NCI-H2081 (cell line): ENCODE measurements around the gene SPAG16.

Experiments used
- DNase-seq, 2 experiments: peaks; one replicate each; lab custom pipeline; 2025; lab: John Stamatoyannopoulos, UW

The SPAG16 gene

GRCh38 chr2:214379227-214379626 lies 1095.0 kb downstream of the SPAG16 start:
- DNase-seq, result no peak

- DNase-seq, result no peak
These were observed 1096.4 kb downstream of the SPAG16 start for GRCh38 chr2:214380681-214381080.

DNA sequence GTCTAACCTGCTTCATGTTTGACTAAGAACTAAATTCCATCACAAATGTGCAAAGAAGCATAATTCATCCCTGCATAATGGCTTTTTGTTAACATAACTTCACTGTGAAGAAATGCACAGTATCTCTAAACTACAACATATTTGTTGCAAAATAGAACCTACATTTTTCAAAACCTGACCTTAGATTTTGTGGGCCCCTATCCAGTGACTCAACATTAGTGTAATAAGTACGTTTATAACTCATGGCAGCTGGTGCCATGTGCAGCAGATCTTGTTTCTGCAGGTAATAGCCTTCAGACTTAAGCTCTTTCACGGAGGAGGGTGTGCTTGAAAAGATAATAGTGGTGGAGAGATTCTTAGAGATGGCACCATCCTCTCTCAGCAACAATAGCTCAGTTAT lies 1098.0 kb downstream of the SPAG16 start:
- no peak for DNase-seq

GRCh38 chr2:214386720-214387119 lies 1102.5 kb downstream of the SPAG16 start:
- DNase-seq, result no peak

- DNase-seq, result no peak
These were observed 1105.1 kb downstream of the SPAG16 start for GRCh38 chr2:214389334-214389733.

GRCh38 chr2:214393796-214394195 lies 1109.5 kb downstream of the SPAG16 start:
- DNase-seq, result no peak

DNA sequence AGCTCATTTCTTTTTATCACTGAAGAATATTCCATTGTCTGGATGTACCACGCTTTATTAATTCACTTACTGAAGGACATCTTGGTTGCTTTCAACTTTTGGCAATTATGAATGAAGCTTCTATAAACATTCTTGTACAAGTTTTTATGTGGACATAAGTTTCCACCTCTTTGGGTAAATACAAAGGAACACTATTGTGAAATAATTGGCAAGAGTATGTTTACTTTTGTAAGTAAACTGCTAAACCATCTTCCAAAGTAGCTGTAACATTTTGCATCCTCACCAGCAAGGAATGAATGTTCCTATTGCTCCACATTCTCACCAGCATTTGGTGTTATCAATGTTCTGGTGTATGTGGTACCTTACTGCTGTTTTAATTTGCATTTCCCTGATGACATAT lies 1110.8 kb downstream of the SPAG16 start:
- DNase-seq, result no peak

GRCh38 chr2:214401580-214401979 lies 1117.3 kb downstream of the SPAG16 start:
- DNase-seq, result no peak

GRCh38 chr2:214410128-214410775 lies 1126.0 kb downstream of the SPAG16 start:
- peak in 1 of 2 experiments; percentile 25 for DNase-seq

GRCh38 chr2:214410918-214411554 lies 1126.8 kb downstream of the SPAG16 start, which contains the start of gene VWC2L:
Gene VWC2L (plus strand): TSS chr2:214411054. CDS start chr2:214414194, 3,140 bp downstream.
- DNase-seq, result peak; percentile 14 to 47

GRCh38 chr2:214412679-214413078 lies 1128.4 kb downstream of the SPAG16 start:
- DNase-seq, result no peak

- DNase-seq, result no peak
These were observed 1152.2 kb downstream of the SPAG16 start for GRCh38 chr2:214436470-214436869.

- no peak for DNase-seq
These were observed 1166.0 kb downstream of the SPAG16 start for GRCh38 chr2:214450118-214450894.

GRCh38 chr2:214451516-214452275 lies 1167.4 kb downstream of the SPAG16 start:
- DNase-seq, result no peak
